GM19043 (cell line): ENCODE measurements around the gene C11orf91.
"Not testable (repeated sequence)": the region's sequence is repeated elsewhere in the genome, so short reads cannot be mapped to it uniquely, and the experiment has no call there.

Source experiments
- ATAC-seq: cut with Tn5 transposase; IDR thresholded peaks from one replicate; pipeline ENCODE4 v1.9.1; 2021; ENCODE audit warnings: low read depth; ENCODE audit not compliant: unreplicated experiment

Gene C11orf91

DNA sequence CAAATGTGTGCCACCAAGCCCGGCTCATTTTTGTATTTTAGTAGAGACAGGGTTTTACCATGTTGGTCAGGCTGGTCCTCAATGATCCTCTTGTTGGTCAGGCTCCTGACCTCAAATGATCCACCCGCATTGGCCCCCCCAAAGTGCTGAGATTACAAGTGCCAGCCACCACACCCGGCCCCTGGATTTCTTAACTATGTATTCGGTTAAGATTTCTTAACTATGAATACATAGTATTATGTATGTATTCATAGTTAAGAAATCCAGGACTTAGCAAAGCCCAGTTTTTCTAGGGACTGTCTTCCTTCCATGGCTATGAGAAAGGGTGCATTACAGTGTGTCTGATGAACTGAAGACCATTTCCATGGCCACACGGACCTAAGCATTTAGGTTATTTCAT lies 1.7 kb downstream of the C11orf91 start:
- no peak for ATAC-seq

DNA sequence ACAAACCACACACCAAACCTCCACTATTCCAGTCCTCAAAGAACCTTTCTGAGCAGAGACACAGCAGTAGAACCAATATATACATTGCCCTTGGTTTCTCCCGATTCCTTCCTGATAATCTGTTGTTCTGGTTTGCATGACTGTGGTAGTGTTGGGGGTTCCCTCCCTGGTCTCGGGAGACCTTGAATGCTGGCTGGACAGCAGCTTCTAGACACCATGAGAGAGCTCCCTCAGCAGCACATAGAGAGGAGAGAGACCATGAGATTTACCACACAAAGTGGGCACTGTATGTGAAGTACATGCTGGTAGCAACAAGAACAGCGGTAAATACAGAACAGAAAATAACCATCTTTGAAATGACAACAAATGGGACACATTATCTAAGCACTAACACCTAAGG lies 2.6 kb downstream of the C11orf91 start:
- ATAC-seq = no peak

DNA sequence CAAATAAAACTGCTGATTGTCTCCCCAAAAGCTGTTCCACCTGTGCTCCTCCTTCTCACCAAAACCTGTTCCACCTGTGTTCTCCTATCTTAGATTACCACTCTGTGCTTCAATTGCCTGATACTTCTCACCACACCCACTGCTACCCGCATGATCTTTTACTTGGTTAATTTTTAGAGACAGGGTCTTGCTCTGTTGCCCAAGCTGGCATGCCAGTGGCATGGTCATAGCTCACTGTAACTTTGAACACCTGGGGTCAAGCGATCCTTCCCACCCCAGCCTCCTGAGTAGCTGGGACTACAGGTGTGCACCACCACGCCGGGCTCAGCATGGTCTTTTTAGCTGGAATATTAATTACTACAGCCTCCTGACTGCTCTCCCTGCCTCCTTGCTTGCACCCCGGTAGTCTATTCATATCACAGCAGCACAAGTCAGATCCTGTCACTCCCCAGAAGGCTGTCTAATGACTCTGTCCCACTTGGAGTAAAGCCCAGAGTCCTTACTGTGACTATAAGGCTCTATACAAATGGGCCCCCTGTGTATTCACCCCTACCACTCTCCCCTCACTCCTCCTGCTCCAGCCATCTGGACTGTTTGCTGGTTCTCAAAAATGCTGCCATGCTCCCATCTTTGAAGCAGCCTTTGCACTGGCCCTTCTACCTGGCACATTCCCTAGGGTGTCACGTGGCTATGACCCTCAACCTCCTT lies 3.5 kb downstream of the C11orf91 start:
- ATAC-seq = no peak

DNA sequence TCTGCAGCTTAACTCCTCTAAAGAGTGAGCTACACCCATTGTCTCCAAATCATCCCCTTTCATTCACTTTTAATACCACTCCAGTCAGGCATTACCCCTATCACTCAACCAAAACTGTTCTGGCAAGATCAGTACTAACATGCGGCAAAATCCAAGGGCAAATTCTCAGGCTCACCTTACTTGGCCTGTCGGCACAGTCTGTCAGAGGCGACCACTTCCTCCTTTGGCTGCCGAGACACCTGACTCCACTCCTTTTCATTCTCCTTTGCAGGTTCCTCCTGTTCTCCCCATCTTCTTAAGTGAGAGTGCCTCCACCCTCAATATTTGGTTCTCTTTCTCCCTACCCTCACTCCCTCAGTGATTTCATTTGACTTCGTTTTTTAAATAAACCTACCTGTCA lies 4.2 kb downstream of the C11orf91 start:
- no peak for ATAC-seq

DNA sequence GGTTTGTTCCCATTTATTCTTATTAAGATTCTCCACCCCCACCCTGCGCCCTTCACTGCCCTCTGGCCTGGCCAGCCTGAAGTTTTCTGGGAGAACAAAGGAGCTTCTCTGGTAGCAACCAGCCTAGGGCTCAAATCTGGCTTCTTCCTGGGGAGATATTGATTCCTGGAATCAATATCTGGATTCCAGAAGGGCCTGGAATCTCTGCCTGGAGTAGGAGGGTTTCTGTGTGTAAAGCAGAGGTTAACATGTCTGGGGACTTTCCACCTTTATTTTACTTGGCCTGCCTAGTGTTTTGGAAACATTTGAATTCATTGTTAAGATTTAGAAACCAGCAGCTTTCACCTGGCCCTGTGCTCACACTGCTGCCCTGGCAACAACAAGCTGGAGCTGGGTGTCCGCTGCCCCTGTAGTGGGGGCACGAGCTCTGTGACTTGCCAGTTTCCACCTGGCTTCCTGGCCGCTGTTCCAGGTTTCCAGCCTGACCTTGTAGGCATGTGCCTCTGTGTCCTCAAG lies 5.5 kb downstream of the C11orf91 start:
- no peak for ATAC-seq

DNA sequence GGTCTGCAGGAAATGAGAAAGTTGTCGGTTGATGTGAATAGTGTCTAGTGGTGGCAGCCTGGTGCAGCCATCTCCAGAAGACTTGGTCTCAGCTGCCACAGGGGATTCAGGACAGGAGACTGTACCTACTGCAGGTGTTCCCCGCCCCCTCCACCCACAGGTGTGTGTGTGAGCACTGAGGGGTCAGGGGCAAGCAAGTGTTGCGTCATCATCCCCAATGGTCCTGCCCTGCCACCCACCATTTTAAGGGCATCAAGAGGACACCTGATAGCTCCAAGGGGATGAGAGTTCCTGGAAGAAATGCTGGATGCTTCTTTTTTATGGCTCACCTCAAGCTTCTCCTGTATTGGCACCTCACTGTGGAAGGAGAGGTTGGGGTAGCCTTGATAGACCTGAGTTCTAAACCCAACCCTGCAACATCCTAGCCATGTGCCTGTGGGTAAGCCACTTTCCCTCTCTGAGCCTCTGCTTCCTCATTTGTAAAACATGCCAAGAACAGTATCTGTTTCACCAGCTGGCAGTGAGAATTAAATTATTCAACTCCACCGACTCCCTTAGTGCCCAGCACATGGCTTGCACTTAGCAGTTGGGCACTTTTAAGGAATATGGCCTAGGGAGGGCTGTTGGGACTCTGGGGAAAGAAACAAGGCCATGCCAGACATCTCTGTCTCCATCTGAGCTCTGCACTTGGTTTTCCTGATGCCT lies 6.1 kb downstream of the C11orf91 start:
- no peak for ATAC-seq

DNA sequence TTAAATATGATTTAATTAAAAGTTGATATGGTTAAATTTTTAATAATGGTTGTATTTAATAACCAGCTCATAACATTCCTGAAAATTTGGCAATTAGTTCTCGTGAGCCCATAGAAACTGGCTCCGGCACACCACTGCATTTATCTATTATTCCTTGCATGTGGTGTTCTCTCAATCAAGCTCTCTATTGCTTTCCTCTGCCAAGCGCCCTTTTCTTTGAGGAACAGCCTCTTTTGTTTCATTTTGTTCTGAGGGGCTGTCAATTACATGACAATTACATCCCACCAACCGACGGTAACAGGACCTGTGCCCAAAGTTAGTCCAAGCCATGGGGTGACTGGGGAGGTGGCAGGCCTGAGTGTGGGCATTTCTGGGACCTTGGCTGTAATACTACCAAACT lies 8.1 kb downstream of the C11orf91 start:
- no peak for ATAC-seq

DNA sequence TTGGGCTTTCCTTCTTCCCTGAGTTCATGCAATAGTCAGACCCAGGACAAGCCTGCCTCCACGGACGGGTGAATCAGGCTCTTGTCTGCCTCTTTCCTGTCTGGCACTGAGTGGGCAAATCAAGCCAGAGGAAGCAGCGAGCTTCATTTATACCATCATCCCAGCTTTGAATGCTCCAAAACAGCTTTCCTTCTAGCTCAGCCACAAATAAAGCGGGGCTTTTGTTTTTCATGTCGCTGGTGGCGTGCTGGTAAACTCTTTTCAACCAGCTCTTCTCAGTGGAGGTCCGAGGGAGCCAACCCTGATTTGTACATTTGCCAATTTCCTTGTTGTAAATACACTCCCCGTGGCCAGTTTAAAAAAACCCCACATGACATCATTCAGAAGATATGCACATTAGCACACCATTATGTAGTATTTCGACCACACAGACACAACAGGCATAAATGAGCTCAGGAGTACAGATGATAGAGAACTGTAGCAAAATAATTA lies 8.6 kb downstream of the C11orf91 start:
- no peak for ATAC-seq

DNA sequence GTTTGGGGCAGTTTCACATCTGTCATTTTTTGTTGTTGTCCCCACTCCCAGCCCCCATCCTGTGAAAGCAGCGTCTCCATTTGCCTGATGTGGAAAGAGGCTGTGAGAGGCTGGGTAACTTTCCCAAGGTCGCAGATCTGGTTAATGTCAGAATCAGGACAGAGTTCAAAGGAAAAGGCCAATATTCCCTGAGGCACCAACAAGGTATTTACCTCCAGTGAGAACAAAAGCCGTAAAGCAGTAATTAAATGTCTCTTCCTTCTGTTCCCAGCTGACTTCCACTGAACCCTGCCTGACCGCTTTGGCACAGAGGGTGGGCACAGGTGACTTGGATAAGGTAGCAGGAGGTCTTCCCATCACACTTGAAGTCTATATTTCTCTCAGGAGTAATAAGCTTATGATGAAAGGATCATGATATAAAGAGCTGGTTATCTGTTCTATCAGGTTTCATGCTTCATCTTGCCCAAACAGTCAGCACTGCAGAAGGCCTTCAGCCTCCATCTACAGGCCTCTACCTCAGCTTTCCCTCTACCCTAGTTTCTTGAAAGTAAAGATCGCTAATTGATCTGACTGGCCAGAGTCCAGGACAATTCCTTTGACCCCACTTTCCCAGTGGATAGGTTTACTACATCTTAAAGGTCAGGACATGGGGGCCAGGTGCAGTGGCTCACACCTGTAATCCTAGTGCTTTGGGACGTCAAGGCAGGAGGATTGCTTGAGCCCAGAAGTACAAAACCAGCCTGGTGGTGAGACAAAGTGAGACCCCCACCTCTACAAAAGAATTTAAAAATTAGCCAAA lies 9.4 kb downstream of the C11orf91 start:
- no peak for ATAC-seq

DNA sequence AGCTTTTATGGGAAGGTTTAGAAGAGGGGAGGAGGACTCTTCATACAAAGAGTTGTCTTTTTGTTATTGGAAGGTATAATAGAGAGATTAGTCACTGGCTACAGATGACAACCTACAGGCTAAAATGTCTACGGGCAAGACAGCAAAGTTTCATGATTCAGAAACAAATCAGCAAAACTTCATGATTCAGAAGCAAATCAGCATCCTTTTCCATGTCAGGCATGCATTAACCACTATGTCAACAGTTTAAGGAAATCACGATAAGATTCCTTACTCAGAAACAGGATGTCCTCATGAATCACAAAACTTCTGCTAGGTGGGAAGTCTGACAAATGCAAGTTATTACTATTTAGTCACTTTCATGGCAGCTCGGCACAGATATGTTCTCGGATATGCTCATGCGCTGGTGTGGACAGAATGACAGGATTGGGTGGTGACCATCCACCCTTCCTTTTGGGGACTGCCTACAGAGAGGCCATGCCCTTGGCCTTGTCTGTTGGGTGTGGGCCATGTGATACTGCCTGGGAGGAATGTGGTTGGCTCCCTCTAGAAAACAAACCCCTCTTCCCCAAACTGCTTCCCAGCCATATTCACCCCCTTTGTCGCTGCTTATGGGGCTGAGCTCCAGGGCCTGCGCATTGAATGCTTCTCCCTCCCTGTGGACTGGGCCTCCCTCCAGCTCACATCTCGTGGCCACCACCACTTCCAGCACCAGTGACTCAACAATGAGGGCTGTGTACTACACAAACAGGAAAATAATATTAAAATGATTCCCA lies 10.1 kb downstream of the C11orf91 start:
- ATAC-seq = no peak

DNA sequence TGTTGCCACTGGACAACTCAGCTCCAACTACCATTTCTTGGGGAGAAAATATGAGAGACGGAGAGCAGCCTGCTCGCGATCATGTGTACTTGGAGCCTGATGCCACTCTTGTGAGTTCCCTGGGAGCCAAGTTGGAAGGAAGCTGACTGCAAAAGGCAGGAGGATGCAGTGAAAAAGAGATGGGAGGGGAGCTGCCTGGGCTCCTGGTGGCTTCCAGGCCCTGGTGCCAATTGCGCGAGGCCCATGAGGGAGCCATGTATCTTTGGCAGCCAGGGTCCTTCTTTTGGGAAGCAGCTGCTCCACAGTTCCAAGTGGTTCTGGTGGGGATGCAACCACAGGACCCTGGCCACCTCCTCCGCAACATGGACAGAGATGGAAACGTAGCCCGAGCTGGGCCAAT lies 11.1 kb downstream of the C11orf91 start:
- no peak for ATAC-seq

DNA sequence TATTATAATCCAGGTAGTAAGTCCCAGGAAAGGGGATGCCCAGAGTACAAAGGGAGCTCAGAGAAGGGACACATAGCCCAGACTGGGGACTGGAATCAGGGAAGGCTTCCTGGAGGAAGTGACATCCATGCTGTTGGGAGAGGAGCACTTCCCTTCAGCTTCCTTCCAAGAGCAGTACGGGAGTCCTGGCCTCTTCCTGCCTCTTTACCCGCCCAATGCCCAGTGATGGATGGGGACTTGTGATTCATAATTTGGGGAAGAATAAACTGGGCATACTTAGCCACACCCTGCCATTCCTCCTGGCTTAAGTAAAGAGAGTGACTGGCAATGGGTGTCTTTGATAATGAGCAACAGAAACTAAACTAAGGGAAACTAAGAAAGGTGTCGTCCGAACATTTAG lies 11.5 kb downstream of the C11orf91 start:
- ATAC-seq = no peak

DNA sequence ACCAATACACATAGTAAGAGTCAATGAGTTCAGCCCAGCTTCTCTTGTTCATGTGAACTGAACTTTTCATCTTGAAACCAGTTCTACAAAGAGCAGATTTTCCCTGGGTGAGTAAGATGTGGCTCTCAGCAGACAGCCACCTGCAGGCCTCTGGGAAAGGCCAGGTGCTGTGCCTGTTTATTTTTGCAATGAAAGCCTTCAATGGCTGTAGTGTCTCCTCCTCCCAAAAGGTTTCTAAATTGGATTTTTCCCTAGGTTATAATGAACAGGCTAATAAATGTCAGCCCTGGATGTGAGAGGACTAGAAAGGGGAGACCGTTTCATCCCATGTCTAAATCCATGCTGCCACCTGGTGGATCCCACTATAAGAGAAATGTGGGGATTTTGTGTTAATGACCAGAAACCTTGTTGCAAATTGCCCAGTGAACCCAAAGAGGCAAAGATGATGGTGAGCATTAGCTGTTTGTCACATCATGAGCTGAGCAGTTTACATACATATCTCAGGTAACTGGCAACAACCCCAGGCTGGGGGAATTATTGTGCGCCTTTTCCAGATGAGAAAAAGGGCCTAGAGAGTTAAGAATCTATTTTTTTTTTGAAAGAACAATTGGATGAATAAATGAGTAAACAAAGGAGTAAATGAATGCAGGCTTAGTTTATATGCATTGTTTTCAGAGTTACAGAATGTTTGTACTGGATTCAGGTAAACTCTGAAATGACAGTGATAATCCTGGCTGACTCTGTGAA lies 12.7 kb downstream of the C11orf91 start:
- ATAC-seq = no peak

DNA sequence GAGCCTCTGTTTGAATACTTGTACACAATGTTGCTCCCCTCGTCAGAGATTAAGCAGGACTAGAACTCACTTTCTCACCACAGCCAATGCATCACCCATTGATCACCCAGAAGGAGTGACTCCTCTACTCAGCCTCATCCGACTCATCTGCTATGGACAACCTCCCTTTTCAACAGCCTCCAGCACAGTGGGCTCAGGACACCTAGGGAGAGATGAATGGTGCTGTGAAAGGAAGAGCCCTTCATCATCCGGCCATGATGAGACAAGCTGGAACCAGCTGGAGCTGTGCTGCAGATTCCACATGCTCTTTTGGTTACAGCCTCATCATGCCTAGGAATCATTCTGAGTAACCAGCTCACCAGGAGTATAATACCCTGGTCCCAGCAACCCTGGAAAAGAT lies 15.5 kb downstream of the C11orf91 start:
- no peak for ATAC-seq

DNA sequence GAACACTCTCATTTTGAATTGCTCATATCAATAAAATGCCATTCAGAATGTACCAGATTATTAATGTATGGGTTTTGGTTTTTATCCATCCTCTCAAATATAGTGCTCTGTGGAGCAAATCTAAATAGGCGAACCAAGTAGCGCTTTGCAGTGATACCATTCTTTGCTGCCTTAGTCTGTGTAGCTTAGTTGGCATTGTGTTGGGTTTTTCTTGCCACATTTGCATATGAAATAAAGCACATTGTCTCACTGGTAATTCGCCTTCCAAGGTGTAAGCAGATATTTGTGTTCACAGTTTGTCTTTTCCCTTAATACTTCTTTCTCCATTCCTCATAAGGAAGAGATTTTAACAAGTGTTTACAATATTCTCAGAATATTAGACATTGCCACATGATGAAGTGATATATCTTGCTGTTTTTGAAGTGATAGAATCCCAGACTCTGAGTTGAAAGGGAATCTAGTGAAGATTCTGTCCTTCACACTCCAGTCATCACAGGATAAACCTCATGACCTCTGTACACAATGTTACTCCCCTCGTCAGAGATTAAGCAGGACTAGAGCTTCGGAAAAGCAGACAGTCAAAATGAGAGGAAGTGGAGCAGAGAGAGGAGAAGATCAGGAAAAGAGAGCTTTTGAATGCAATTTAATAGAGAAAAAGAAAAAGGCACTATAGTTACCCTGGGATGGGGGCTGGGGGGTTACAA lies 16.5 kb downstream of the C11orf91 start:
- no peak for ATAC-seq

DNA sequence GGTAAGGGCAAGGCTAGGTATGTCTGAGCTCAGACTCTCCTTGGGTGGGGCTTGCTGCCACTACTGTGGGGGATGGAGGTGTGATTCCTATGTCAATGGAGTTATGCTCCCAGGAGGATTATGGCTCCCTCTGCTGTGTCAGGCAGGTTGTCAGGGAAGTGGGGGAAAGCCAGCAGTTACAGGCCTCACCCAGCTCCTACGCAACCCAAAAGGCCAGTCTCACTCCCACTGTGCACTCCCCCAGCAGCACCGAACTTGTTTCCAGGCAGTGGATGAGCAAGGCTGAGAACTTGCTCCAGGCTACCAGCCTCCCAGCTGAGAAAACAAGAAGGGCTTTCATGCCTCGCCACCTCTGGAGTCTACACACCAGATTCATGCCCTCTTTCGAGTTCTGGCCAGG lies 18.2 kb downstream of the C11orf91 start:
- ATAC-seq = no peak

DNA sequence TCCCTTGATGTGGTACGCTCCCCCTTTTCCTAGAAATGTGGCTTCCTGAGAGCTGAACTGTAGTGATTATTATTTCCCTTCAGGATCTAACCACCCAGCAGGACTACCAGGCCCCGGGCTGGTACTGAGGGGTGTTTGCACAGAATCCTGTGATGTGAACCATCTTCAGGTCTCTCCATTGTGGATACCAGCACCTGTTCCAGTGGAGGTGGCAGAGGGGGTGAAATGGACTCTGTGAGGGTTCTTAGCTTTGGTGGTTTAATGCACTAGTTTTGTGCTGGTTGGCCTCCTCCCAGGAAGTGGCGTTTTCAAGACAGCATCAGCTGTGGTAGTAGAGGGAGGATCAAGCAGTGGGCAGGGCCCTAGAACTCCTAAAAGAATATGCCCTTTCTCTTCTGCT lies 18.6 kb downstream of the C11orf91 start:
- ATAC-seq = no peak

DNA sequence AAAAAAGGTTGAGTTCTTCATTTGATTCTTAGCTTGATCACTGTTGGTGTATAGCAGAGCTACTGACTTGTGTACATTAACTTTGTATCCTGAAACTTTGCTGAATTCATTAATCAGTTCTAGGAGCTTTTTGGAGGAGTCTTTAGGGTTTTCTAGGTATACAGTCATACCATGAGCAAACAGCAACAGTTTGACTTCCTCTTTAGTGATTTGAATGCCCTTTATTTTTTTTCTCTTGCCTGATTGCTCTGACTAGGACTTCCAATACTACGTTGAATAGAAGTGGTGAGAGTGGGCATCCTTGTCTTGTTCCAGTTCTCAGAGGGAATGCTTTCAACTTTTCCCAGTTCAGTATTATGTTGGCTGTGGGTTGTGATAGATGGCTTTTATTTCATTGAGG lies 22.0 kb downstream of the C11orf91 start:
- ATAC-seq = not testable (repeated sequence)
